Endothelial cell of umbilical vein (primary cell): ENCODE data around the gene CCDC12. TPM values are rescaled to one million over a fixed set of nuclear protein-coding genes. Genes with fewer than 3 reads are reported as not detected.

Experiments used
- BruUV-seq: library from RNA; stranded (reverse); fragments of 400-500 nt; replicated peaks from 2 replicates; lab custom pipeline; 2021; lab: Mats Ljungman, UMichigan
- CTCF ChIA-PET: fragments of 300-600, 350-600 bp; sonication (Branson Sonifier 250); formaldehyde crosslinking; loops from one replicate; lab custom pipeline; 2021; ENCODE audit warnings: antibody characterized with exemption, inconsistent platforms; lab: Charles Lee
- POLR2A ChIA-PET: fragments of 300-600, 350-600 bp; sonication (Branson Sonifier 250); formaldehyde crosslinking; loops from one replicate; lab custom pipeline; 2021; ENCODE audit warnings: antibody characterized with exemption, inconsistent platforms; lab: Charles Lee
- DNase-seq: peaks from one replicate; pipeline ENCODE4 v3.0.0-alpha.2; 2011; ENCODE audit warnings: low read depth, low spot score
- FAIRE-seq: peaks from 2 replicates; lab custom pipeline; 2011; peaks lifted over from hg19 to GRCh38; lab: Jason Lieb, UNC
- H2AFZ ChIP-seq: 2 replicates; pipeline ENCODE4 v1.6.0; 2012; ENCODE audit warnings: low read depth, low read length, control low read depth, inconsistent platforms
- H3K27ac ChIP-seq: 2 replicates; pipeline ENCODE4 v1.5.1; 2011; ENCODE audit warnings: low read depth, mild to moderate bottlenecking, control low read depth, low read length, moderate library complexity; ENCODE audit not compliant: insufficient read depth
- H3K27me3 ChIP-seq, 2 experiments: 2 replicates each; pipeline versions ENCODE4 v1.6.0 to v1.6.1; 2011; ENCODE audit warnings: low read length in 2 of 2, mixed read lengths in 1 of 2; ENCODE audit not compliant: control insufficient read depth in 2 of 2, insufficient read depth in 2 of 2
- H3K36me3 ChIP-seq, 2 experiments: 2 replicates in 1 of 2; 3 replicates in 1 of 2; pipeline ENCODE4 v1.5.1; 2011; ENCODE audit warnings: low read length in 2 of 2, mild to moderate bottlenecking in 1 of 2, moderate library complexity in 1 of 2; ENCODE audit not compliant: control insufficient read depth in 2 of 2, insufficient read depth in 2 of 2; ENCODE audit errors: extremely low read depth in 1 of 2
- H3K4me1 ChIP-seq: 3 replicates; pipeline ENCODE4 v1.5.1; 2011; ENCODE audit warnings: mild to moderate bottlenecking, low read length; ENCODE audit not compliant: control insufficient read depth, insufficient read depth; ENCODE audit errors: extremely low read depth
- H3K4me2 ChIP-seq: 2 replicates; pipeline ENCODE4 v1.6.1; 2011; ENCODE audit warnings: low read length, control low read depth, mixed read lengths; ENCODE audit not compliant: insufficient read depth
- H3K4me3 ChIP-seq, 3 experiments: fragments of 200-600 bp in 1 of 3; sonication (generic), shearing (Covaris generic) in 1 of 3; replicated peaks in 1 of 3; 2 replicates each; pipeline ENCODE4 v1.5.1; 2011 to 2016; ENCODE audit warnings: control low read depth in 3 of 3, low read length in 3 of 3, mild to moderate bottlenecking in 2 of 3, inconsistent platforms in 1 of 3, low read depth in 1 of 3, moderate library complexity in 1 of 3; ENCODE audit not compliant: insufficient read depth in 1 of 3
- H3K79me2 ChIP-seq: 2 replicates; pipeline ENCODE4 v1.6.0; 2012; ENCODE audit warnings: low read length, inconsistent platforms; ENCODE audit not compliant: control insufficient read depth, insufficient read depth
- H3K9ac ChIP-seq: replicated peaks from 2 replicates; pipeline ENCODE3; 2011; ENCODE audit warnings: low read length, control low read depth; ENCODE audit not compliant: insufficient read depth; ENCODE audit errors: extremely low read depth
- H3K9me1 ChIP-seq: replicated peaks from 3 replicates; pipeline ENCODE4 v1.6.0; 2011; ENCODE audit warnings: mild to moderate bottlenecking, low read length; ENCODE audit not compliant: control insufficient read depth, insufficient read depth; ENCODE audit errors: extremely low read depth
- H3K9me3 ChIP-seq: replicated peaks from 2 replicates; pipeline ENCODE4 v1.5.1; 2012; ENCODE audit warnings: low read length, inconsistent platforms; ENCODE audit not compliant: control insufficient read depth, insufficient read depth
- H4K20me1 ChIP-seq: replicated peaks from 2 replicates; pipeline ENCODE3; 2011; ENCODE audit warnings: mild to moderate bottlenecking, low read length; ENCODE audit not compliant: control insufficient read depth, insufficient read depth; ENCODE audit errors: extremely low read depth
- EZH2 ChIP-seq: IDR thresholded peaks from 2 replicates; pipeline ENCODE4 v1.6.1; 2012; ENCODE audit warnings: borderline replicate concordance, low read depth, mild to moderate bottlenecking, moderate library complexity, low read length, inconsistent platforms; ENCODE audit not compliant: severe bottlenecking
- FOS ChIP-seq: IDR thresholded peaks from 2 replicates; pipeline ENCODE4 v1.6.1; 2011; ENCODE audit warnings: mild to moderate bottlenecking, low read length, moderate library complexity, borderline replicate concordance; ENCODE audit not compliant: insufficient read depth
- GATA2 ChIP-seq: IDR thresholded peaks from 2 replicates; pipeline ENCODE4 v1.7.0; 2011; ENCODE audit warnings: low read depth, mild to moderate bottlenecking, moderate library complexity, mixed read lengths, low read length; ENCODE audit not compliant: insufficient read length, insufficient read depth
- JUN ChIP-seq: IDR thresholded peaks from 2 replicates; pipeline ENCODE4 v1.6.1; 2011; ENCODE audit warnings: borderline replicate concordance, low read depth; ENCODE audit not compliant: insufficient read length, insufficient read depth
- MYC ChIP-seq: IDR thresholded peaks from one replicate; pipeline ENCODE4 v1.6.1; 2011; ENCODE audit warnings: mild to moderate bottlenecking, low read depth, low read length
- POLR2A ChIP-seq: IDR thresholded peaks from 2 replicates; pipeline ENCODE4 v1.6.1; 2012; ENCODE audit warnings: low read depth, mild to moderate bottlenecking, control low read depth, low read length
- POLR2AphosphoS5 ChIP-seq: IDR thresholded peaks from 2 replicates; pipeline ENCODE4 v1.6.1; 2012; ENCODE audit warnings: low read depth, mild to moderate bottlenecking, control low read depth, low read length, moderate library complexity; ENCODE audit not compliant: insufficient read depth
- dilution Hi-C: fragments of 300-500 bp; cut with MboI; formaldehyde crosslinking; loops from one replicate; pipeline ENCODE4 v1.15.0; 2019; ENCODE audit warnings: low sequenced_read_pairs; ENCODE audit not compliant: extremely low pct_ligation_motif_present
- intact Hi-C: fragments of 100-400 bp; cut with micrococcal nuclease; formaldehyde crosslinking; loops from one replicate; pipeline ENCODE4 v1.10.0; 2022
- polyA plus RNA-seq, 4 experiments: library from polyadenylated mRNA; depleted of rRNA in 3 of 4; stranded (reverse) in 3 of 4; unstranded in 1 of 4; fragments of >200 nt; gene quantifications; 2 replicates each; pipeline versions ENCODE4 v1.2.1 to v1.2.3, GENCODE V29; 2011 to 2012; ENCODE audit warnings: missing spikeins in 1 of 4
- total RNA-seq: library from RNA; stranded (reverse); gene quantifications from 2 replicates; pipeline ENCODE4 v1.2.3, GENCODE V29; 2021
- TF ChIP-seq, protein P1 (sequence below): IDR thresholded peaks from 2 replicates; pipeline ENCODE4 v1.6.1; 2011; ENCODE audit not compliant: insufficient read depth, insufficient read length
- TF ChIP-seq, protein P2 (sequence below), 2 donors: IDR thresholded peaks; 1 replicate in 1 of 2; 2 replicates in 1 of 2; pipeline ENCODE4 v1.5.1; 2011; ENCODE audit warnings: low read length in 2 of 2, mild to moderate bottlenecking in 2 of 2, moderate library complexity in 2 of 2, control low read depth in 1 of 2, inconsistent platforms in 1 of 2, low read depth in 1 of 2; ENCODE audit not compliant: insufficient read depth in 1 of 2; ENCODE audit errors: extremely low read depth in 1 of 2

Gene CCDC12
- total and polyA plus RNA-seq, 2 donors (not counting 3 experiments of a cell fraction or from before 2014, with no cell fraction given): 35.1 to 50.5 TPM

DNA sequence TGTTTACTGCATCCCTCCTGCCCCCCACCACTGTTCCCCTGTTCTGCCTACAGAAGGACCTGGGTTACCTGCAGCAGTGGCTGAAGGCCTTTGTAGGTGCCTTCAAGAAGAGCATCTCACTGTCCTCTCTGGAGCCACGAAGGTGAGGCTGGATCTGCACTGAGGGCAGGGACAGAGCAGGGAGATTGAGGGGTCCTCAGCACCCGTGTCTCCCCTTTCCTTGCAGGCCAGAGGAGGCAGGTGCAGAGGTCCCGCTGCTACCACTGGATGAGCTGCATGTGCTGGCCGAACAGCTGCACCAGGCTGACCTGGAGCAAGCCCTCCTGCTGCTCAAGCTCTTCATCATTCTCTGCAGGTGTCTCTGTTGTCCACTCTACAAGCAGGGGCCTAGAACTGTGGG, 12.1 kb upstream of the CCDC12 start:
- H3K9me3 ChIP-seq: no peaks in the 10 kb centered on the region
- no peaks in the 10 kb centered on the region for H3K9me1 ChIP-seq
- dilution Hi-C loops (no loop called here), intact Hi-C loops (no loop called here)
- H3K79me2 ChIP-seq: peaks cover 26% of the 10 kb centered on the region
- H3K4me3 ChIP-seq: no peak overlapping the region
- FAIRE-seq (no peak), DNase-seq (no peak)
- H2AFZ ChIP-seq: no peak overlapping the region
- H3K9ac ChIP-seq: no peak overlapping the region
- POLR2A ChIA-PET: no interaction called here
- TF ChIP-seq POLR2AphosphoS5 (no peak), POLR2A (no peak), MYC (no peak), JUN (no peak)
- TF ChIP-seq, protein P1, sequence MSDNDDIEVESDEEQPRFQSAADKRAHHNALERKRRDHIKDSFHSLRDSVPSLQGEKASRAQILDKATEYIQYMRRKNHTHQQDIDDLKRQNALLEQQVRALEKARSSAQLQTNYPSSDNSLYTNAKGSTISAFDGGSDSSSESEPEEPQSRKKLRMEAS: no peak
- CTCF ChIA-PET: interaction anchor here (2.6 kb wide), 1 partner anchor 65 kb away, joined by 34 read pairs; no protein-coding TSS in a partner anchor
- H3K36me3 ChIP-seq: peaks cover 3 to 9% of the 10 kb centered on the region in 2 experiments
- H3K4me2 ChIP-seq: no peak overlapping the region
- H4K20me1 ChIP-seq: no peaks in the 10 kb centered on the region
- peaks cover 21% of the 10 kb centered on the region for H3K4me1 ChIP-seq
- H3K27ac ChIP-seq: no peak overlapping the region
- BruUV-seq: TSS peak; percentile 8
- H3K27me3 ChIP-seq: no peaks in the 10 kb centered on the region

DNA sequence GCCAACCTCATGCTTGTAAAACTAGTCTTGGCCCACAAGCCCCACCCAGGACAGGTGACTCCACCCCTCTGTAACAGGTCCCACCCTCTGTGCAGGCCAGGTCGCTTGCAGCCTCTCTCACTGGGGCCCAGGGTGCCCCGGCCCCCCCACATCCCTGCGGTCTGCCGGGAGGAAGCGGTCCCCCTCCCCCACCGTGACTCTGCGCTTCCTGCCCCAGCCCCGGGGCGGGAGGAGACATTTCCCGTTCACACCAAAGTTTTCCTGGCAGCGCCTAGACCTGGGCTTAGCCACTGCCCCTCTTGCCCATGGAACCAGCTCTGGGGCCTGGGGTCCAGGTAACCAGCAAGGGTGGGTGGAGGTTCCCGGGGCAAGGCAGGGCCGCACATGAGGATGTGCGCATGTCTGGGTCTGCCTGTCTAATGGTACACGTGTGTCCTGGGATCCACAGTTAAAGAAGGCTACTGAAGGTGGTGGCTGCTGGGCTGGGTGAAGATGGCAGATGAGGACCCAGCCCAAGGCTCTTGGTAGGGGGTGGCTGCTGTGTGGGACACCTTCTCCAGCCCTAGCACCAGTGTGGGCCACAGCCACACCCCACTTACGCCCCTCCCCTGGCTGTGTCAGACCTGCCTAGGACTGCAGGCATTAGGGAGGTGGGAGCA, 11.3 kb upstream of the CCDC12 start:
- peak overlapping the region; percentile 77 for H3K27ac ChIP-seq
- H3K9ac ChIP-seq: no peak overlapping the region
- no peaks in the 10 kb centered on the region for H4K20me1 ChIP-seq
- no peaks in the 10 kb centered on the region for H3K27me3 ChIP-seq
- no peak overlapping the region for H2AFZ ChIP-seq
- peaks cover 21% of the 10 kb centered on the region for H3K4me1 ChIP-seq
- intact Hi-C loops: loop anchor here (1.0 kb wide), 1 partner anchor 9 kb away; the partner anchor contains the start of gene NBEAL2
- ChIA-PET POLR2A (interaction anchor here (1.0 kb wide), 1 partner anchor 11 kb away, joined by 7 read pairs; no protein-coding TSS in a partner anchor), CTCF (interaction anchor here (0.8 to 2.6 kb wide), 6 partner anchors 10 to 65 kb away, joined by 3 to 34 read pairs (median 4); no protein-coding TSS in a partner anchor)
- H3K4me3 ChIP-seq: no peak overlapping the region
- dilution Hi-C loops: no loop called here
- no peaks in the 10 kb centered on the region for H3K9me1 ChIP-seq
- H3K79me2 ChIP-seq: peaks cover 28% of the 10 kb centered on the region
- H3K9me3 ChIP-seq: no peaks in the 10 kb centered on the region
- H3K4me2 ChIP-seq: peak overlapping the region; percentile 49
- TF ChIP-seq POLR2AphosphoS5 (peak; percentile 94), POLR2A (no peak), GATA2 (no peak), JUN (no peak), EZH2 (no peak), FOS (no peak), MYC (no peak)
- TF ChIP-seq, protein P2, sequence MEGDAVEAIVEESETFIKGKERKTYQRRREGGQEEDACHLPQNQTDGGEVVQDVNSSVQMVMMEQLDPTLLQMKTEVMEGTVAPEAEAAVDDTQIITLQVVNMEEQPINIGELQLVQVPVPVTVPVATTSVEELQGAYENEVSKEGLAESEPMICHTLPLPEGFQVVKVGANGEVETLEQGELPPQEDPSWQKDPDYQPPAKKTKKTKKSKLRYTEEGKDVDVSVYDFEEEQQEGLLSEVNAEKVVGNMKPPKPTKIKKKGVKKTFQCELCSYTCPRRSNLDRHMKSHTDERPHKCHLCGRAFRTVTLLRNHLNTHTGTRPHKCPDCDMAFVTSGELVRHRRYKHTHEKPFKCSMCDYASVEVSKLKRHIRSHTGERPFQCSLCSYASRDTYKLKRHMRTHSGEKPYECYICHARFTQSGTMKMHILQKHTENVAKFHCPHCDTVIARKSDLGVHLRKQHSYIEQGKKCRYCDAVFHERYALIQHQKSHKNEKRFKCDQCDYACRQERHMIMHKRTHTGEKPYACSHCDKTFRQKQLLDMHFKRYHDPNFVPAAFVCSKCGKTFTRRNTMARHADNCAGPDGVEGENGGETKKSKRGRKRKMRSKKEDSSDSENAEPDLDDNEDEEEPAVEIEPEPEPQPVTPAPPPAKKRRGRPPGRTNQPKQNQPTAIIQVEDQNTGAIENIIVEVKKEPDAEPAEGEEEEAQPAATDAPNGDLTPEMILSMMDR (IDR thresholded peaks at IDR 0.05; ENCODE audit: extremely low read depth in 1 of 2, insufficient read depth in 1 of 2, low read depth in 1 of 2, low read length in 2 of 2): no peak
- FAIRE-seq: peak; percentile 81
- BruUV-seq: no TSS peak
- DNase-seq: peak; percentile 65
- peaks cover 3 to 8% of the 10 kb centered on the region in 2 experiments for H3K36me3 ChIP-seq
